Hepatocyte (in vitro differentiated cells): ENCODE data around the gene TBCD.

ENCODE experiments used
- EZH2 ChIP-seq: fragments of 200-600 bp; sonication (generic); IDR thresholded peaks from 2 replicates; pipeline ENCODE4 v1.6.1; 2016; ENCODE audit warnings: antibody characterized with exemption, mild to moderate bottlenecking, borderline replicate concordance
- EZH2phosphoT487 ChIP-seq: fragments of 200-600 bp; sonication (generic); IDR thresholded peaks from one replicate; pipeline ENCODE4 v1.6.1; 2018; ENCODE audit warnings: antibody characterized with exemption, mild to moderate bottlenecking, low read depth, moderate library complexity; ENCODE audit not compliant: unreplicated experiment, severe bottlenecking
- TF ChIP-seq, protein P1 (sequence below): fragments of 200-600 bp; sonication (generic); IDR thresholded peaks from 2 replicates; pipeline ENCODE4 v1.5.1; 2016; ENCODE audit warnings: antibody characterized with exemption, mild to moderate bottlenecking; ENCODE audit not compliant: poor library complexity

DNA sequence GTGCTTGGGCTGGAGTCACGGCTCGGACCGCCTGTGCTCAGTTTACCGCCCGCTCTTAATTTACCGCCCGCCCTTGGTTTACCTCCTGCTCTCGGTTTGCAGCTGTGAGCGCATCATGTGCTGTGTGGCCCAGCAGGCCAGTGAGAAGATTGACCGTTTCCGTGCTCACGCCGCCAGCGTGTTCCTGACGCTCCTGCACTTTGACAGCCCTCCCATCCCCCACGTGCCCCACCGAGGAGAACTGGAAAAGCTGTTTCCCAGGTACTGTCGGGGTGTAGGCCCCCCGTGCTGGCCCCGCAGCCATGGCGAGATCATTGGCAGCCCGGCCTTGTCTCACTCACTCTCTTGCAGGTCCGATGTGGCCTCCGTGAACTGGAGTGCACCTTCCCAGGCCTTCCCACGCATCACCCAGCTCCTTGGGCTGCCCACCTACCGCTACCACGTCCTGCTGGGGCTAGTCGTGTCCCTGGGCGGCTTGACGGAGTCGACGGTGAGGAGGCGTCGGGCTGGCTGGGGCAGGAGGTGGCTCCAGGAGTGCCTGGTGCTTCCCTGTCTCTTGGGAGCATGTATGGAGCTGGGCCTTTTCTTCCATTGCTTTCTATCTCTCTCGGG lies 177.3 kb downstream of the TBCD start:
- no peak for TF ChIP-seq EZH2phosphoT487
- TF ChIP-seq, protein P1, sequence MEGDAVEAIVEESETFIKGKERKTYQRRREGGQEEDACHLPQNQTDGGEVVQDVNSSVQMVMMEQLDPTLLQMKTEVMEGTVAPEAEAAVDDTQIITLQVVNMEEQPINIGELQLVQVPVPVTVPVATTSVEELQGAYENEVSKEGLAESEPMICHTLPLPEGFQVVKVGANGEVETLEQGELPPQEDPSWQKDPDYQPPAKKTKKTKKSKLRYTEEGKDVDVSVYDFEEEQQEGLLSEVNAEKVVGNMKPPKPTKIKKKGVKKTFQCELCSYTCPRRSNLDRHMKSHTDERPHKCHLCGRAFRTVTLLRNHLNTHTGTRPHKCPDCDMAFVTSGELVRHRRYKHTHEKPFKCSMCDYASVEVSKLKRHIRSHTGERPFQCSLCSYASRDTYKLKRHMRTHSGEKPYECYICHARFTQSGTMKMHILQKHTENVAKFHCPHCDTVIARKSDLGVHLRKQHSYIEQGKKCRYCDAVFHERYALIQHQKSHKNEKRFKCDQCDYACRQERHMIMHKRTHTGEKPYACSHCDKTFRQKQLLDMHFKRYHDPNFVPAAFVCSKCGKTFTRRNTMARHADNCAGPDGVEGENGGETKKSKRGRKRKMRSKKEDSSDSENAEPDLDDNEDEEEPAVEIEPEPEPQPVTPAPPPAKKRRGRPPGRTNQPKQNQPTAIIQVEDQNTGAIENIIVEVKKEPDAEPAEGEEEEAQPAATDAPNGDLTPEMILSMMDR, result no peak
- no peak for TF ChIP-seq EZH2
